ENCODE results near the gene LRAT.

- TF ChIP-seq, protein P1, sequence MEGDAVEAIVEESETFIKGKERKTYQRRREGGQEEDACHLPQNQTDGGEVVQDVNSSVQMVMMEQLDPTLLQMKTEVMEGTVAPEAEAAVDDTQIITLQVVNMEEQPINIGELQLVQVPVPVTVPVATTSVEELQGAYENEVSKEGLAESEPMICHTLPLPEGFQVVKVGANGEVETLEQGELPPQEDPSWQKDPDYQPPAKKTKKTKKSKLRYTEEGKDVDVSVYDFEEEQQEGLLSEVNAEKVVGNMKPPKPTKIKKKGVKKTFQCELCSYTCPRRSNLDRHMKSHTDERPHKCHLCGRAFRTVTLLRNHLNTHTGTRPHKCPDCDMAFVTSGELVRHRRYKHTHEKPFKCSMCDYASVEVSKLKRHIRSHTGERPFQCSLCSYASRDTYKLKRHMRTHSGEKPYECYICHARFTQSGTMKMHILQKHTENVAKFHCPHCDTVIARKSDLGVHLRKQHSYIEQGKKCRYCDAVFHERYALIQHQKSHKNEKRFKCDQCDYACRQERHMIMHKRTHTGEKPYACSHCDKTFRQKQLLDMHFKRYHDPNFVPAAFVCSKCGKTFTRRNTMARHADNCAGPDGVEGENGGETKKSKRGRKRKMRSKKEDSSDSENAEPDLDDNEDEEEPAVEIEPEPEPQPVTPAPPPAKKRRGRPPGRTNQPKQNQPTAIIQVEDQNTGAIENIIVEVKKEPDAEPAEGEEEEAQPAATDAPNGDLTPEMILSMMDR (conservative IDR thresholded peaks at IDR 0.05; ENCODE audit: low read depth in 2 of 2), result 0 out of 4 replicates have a peak, but pooled peaks of 1 of the 2 experiments have one; percentile 1
- TF ChIP-seq, protein P2, sequence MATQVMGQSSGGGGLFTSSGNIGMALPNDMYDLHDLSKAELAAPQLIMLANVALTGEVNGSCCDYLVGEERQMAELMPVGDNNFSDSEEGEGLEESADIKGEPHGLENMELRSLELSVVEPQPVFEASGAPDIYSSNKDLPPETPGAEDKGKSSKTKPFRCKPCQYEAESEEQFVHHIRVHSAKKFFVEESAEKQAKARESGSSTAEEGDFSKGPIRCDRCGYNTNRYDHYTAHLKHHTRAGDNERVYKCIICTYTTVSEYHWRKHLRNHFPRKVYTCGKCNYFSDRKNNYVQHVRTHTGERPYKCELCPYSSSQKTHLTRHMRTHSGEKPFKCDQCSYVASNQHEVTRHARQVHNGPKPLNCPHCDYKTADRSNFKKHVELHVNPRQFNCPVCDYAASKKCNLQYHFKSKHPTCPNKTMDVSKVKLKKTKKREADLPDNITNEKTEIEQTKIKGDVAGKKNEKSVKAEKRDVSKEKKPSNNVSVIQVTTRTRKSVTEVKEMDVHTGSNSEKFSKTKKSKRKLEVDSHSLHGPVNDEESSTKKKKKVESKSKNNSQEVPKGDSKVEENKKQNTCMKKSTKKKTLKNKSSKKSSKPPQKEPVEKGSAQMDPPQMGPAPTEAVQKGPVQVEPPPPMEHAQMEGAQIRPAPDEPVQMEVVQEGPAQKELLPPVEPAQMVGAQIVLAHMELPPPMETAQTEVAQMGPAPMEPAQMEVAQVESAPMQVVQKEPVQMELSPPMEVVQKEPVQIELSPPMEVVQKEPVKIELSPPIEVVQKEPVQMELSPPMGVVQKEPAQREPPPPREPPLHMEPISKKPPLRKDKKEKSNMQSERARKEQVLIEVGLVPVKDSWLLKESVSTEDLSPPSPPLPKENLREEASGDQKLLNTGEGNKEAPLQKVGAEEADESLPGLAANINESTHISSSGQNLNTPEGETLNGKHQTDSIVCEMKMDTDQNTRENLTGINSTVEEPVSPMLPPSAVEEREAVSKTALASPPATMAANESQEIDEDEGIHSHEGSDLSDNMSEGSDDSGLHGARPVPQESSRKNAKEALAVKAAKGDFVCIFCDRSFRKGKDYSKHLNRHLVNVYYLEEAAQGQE (IDR thresholded peaks at IDR 0.05; ENCODE audit: unreplicated experiment), result no peak
- TF ChIP-seq EZH2 (IDR thresholded peaks at IDR 0.05; ENCODE audit: low read depth, unreplicated experiment) (peak; percentile 30), CREB1 (CRISPR knock-in tag; IDR thresholded peaks at IDR 0.05; ENCODE audit: low read depth) (no peak), EZH2phosphoT487 (IDR thresholded peaks at IDR 0.05; ENCODE audit: unreplicated experiment) (no peak), STAT1 (IDR thresholded peaks at IDR 0.05; ENCODE audit: unreplicated experiment) (no peak), NANOG (IDR thresholded peaks at IDR 0.05; ENCODE audit: borderline replicate concordance) (peak; percentile 82), POLR2AphosphoS5 (IDR thresholded peaks at IDR 0.05; ENCODE audit: low read depth) (peak; percentile 15; the same call in 1 of the 2 replicates), ZNF462 (CRISPR knock-in tag; IDR thresholded peaks at IDR 0.05) (no peak), JUNB (IDR thresholded peaks at IDR 0.05; ENCODE audit: unreplicated experiment) (no peak)
- TF ChIP-seq, protein P3, sequence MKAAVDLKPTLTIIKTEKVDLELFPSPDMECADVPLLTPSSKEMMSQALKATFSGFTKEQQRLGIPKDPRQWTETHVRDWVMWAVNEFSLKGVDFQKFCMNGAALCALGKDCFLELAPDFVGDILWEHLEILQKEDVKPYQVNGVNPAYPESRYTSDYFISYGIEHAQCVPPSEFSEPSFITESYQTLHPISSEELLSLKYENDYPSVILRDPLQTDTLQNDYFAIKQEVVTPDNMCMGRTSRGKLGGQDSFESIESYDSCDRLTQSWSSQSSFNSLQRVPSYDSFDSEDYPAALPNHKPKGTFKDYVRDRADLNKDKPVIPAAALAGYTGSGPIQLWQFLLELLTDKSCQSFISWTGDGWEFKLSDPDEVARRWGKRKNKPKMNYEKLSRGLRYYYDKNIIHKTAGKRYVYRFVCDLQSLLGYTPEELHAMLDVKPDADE (IDR thresholded peaks at IDR 0.05), result no peak
Observed at GRCh38 chr4:154741131-154741665, 2.6 kb upstream of the LRAT start.
